BJ (cell line): ENCODE results near the gene SLC44A5. TPM values are rescaled to one million over a fixed set of nuclear protein-coding genes. Genes with fewer than 3 reads are reported as not detected.

Experiments
- CTCF ChIA-PET: fragments of 350-600 bp; formaldehyde crosslinking; extraction: SDS; loops from one replicate; lab custom pipeline; 2021; ENCODE audit warnings: antibody characterized with exemption, inconsistent platforms; lab: Yijun Ruan, JAX
- POLR2A ChIA-PET: fragments of 300-600 bp; sonication (Branson Sonifier 250); formaldehyde crosslinking; extraction: SDS; loops from one replicate; lab custom pipeline; 2021; ENCODE audit warnings: antibody characterized with exemption; lab: Charles Lee
- DNase-seq: peaks from one replicate; pipeline ENCODE4 v3.0.0-alpha.2; 2011; ENCODE audit warnings: low read depth
- H3K27me3 ChIP-seq: 2 replicates; pipeline ENCODE4 v1.6.0; 2011; ENCODE audit warnings: low read length; ENCODE audit not compliant: control insufficient read depth, insufficient read depth
- H3K36me3 ChIP-seq: 2 replicates; pipeline ENCODE4 v1.5.1; 2011; ENCODE audit warnings: low read length; ENCODE audit not compliant: control insufficient read depth, insufficient read depth
- H3K4me3 ChIP-seq: 2 replicates; pipeline ENCODE4 v1.5.1; 2011; ENCODE audit warnings: low read depth, mild to moderate bottlenecking, control low read depth, low read length
- CTCF ChIP-seq: IDR thresholded peaks from 2 replicates; pipeline ENCODE4 v1.5.1; 2011; ENCODE audit warnings: low read depth, mild to moderate bottlenecking, control low read depth, inconsistent platforms, low read length, moderate library complexity; ENCODE audit not compliant: insufficient read depth
- polyA plus RNA-seq: library from polyadenylated mRNA; depleted of rRNA; stranded (reverse); fragments of >200 nt; gene quantifications from 2 replicates; pipeline ENCODE4 v1.2.3, GENCODE V29; 2011

The SLC44A5 gene
- polyA plus RNA-seq, 1 experiment, result 0.07 TPM

GRCh38 chr1:75214017-75214416, 396.9 kb downstream of the SLC44A5 start:
- ChIA-PET CTCF (no interaction called here), POLR2A (no interaction called here)

GRCh38 chr1:75211648-75212047, 399.3 kb downstream of the SLC44A5 start:
- no peak for DNase-seq
- H3K36me3 ChIP-seq, result no peaks in the 10 kb centered on the region
- CTCF ChIA-PET, result no interaction called here
- no peaks in the 10 kb centered on the region for H3K27me3 ChIP-seq
- H3K4me3 ChIP-seq, result no peak overlapping the region
- POLR2A ChIA-PET, result no interaction called here
- no peak for TF ChIP-seq CTCF

More at GRCh38 chr1:75214017-75214416, 396.9 kb downstream of the SLC44A5 start:
- DNase-seq, result no peak
- Histone ChIP-seq H3K27me3 (no peaks in the 10 kb centered on the region), H3K4me3 (no peak overlapping the region), H3K36me3 (no peaks in the 10 kb centered on the region)
- TF ChIP-seq CTCF, result no peak

- Histone ChIP-seq H3K27me3 (no peaks in the 10 kb centered on the region), H3K4me3 (no peak overlapping the region), H3K36me3 (no peaks in the 10 kb centered on the region)
- POLR2A ChIA-PET, result no interaction called here
- no peak for TF ChIP-seq CTCF
- CTCF ChIA-PET, result interaction anchor here (1.0 kb wide), 1 partner anchor 437 kb away, joined by 3 read pairs; no protein-coding TSS in a partner anchor
- no peak for DNase-seq
These were observed 402.1 kb downstream of the SLC44A5 start for GRCh38 chr1:75208862-75209261.

GRCh38 chr1:75203415-75204277, 407.3 kb downstream of the SLC44A5 start:
- no peaks in the 10 kb centered on the region for H3K36me3 ChIP-seq

More at GRCh38 chr1:75203415-75204277, 407.3 kb downstream of the SLC44A5 start:
- H3K4me3 ChIP-seq, result no peak overlapping the region
- H3K27me3 ChIP-seq, result no peaks in the 10 kb centered on the region
- CTCF ChIA-PET, result interaction anchor here (0.7 to 2.8 kb wide), 11 partner anchors 15 to 447 kb away, joined by 3 to 17 read pairs (median 3); no protein-coding TSS in a partner anchor
- TF ChIP-seq CTCF, result peak; percentile 75
- POLR2A ChIA-PET, result no interaction called here
- DNase-seq, result peak; percentile 9
